ENCODE results near the gene TMEM156.

GRCh38 chr4:39037941-39038340 lies 5.7 kb upstream of the TMEM156 start:
- TF ChIP-seq FOXM1 (IDR thresholded peaks at IDR 0.05; ENCODE audit: low read depth) (no peak), CTCF (IDR thresholded peaks at IDR 0.05) (no peak), TAF1 (IDR thresholded peaks at IDR 0.05; ENCODE audit: borderline replicate concordance, low read depth, low read length) (no peak), MAX (IDR thresholded peaks at IDR 0.05; ENCODE audit: low read depth) (no peak), POLR2AphosphoS5 (IDR thresholded peaks at IDR 0.05; ENCODE audit: low read depth, low read length) (no peak)
